Natural killer cell (primary cell): ENCODE results near the gene CTNNA2. TPM values are rescaled to one million over a fixed set of nuclear protein-coding genes. Genes with fewer than 3 reads are reported as not detected.

Experiments
- ATAC-seq, 3 donors: fragments of 150-1000 bp in 2 of 3; fragments of 200-7000 bp in 1 of 3; cut with Tn5 transposase; 1 replicate in 1 of 3; 2 replicates in 2 of 3; pipeline ENCODE4 v1.10.0; 2021; ENCODE audit warnings: mild to moderate bottlenecking in 2 of 3, moderate library complexity in 2 of 3
- DNase-seq, 2 donors: peaks; one replicate each; pipeline versions ENCODE4 v3.0.0 to v3.0.0-alpha.2; 2013 to 2021; ENCODE audit warnings: mixed read lengths in 1 of 2
- H3K27ac ChIP-seq: one replicate; pipeline ENCODE4 v1.5.1; 2013; ENCODE audit warnings: mild to moderate bottlenecking, low read length
- H3K27me3 ChIP-seq: one replicate; pipeline ENCODE4 v1.6.1; 2013; ENCODE audit warnings: low read length; ENCODE audit not compliant: control insufficient read depth, insufficient read depth
- H3K36me3 ChIP-seq: one replicate; pipeline ENCODE4 v1.6.1; 2013; ENCODE audit warnings: low read length; ENCODE audit not compliant: control insufficient read depth, insufficient read depth
- H3K4me1 ChIP-seq: one replicate; pipeline ENCODE4 v1.6.1; 2013; ENCODE audit warnings: low read length; ENCODE audit not compliant: control insufficient read depth, insufficient read depth
- H3K4me3 ChIP-seq: one replicate; pipeline ENCODE4 v1.5.1; 2013; ENCODE audit warnings: low read length
- H3K9me3 ChIP-seq: one replicate; pipeline ENCODE4 v1.6.1; 2013; ENCODE audit warnings: low read length; ENCODE audit not compliant: control insufficient read depth, insufficient read depth
- H3K27ac Mint-ChIP-seq, 2 donors: one replicate each; pipeline ENCODE4 v1.8.0; 2022; ENCODE audit warnings: mild to moderate bottlenecking in 2 of 2, mixed read lengths in 2 of 2, moderate library complexity in 1 of 2
- H3K27me3 Mint-ChIP-seq, 2 donors: one replicate each; pipeline ENCODE4 v1.8.0; 2022; ENCODE audit warnings: low read depth in 2 of 2, mixed read lengths in 2 of 2
- H3K36me3 Mint-ChIP-seq: one replicate; pipeline ENCODE4 v1.8.0; 2022; ENCODE audit warnings: mixed read lengths
- H3K4me1 Mint-ChIP-seq, 2 donors: one replicate each; pipeline ENCODE4 v1.8.0; 2022; ENCODE audit warnings: mixed read lengths in 2 of 2
- H3K4me3 Mint-ChIP-seq: one replicate; pipeline ENCODE4 v1.8.0; 2022; ENCODE audit warnings: mild to moderate bottlenecking, moderate library complexity, mixed read lengths
- H3K9me3 Mint-ChIP-seq, 2 donors: one replicate each; pipeline ENCODE4 v1.8.0; 2022; ENCODE audit warnings: mixed read lengths in 2 of 2
- CTCF ChIP-seq: fragments of 200-600 bp; IDR thresholded peaks from one replicate; pipeline ENCODE4 v1.8.0; 2022; ENCODE audit warnings: antibody characterized with exemption
- whole genome bisulfite sequencing: methylation state at CpG from one replicate; pipeline ENCODE4 v1.1.7; 2013; ENCODE audit warnings: missing lambda C conversion rate; ENCODE audit not compliant: insufficient coverage; 5-methylcytosine and 5-hydroxymethylcytosine counted together
- intact Hi-C: fragments of 100-400 bp; cut with micrococcal nuclease; formaldehyde crosslinking; loops from one replicate; pipeline ENCODE4 v1.14.2; 2022
- total RNA-seq, 4 donors: library from RNA; stranded (reverse); fragments of 120-200 nt in 1 of 4; gene quantifications; one replicate each; pipeline versions ENCODE4 v1.2.3 to v1.2.4, GENCODE V29; 2013 to 2022

Gene CTNNA2
- total RNA-seq, 3 donors from 2014 or later (not counting 1 experiment from before 2014, with no cell fraction given): not detected

GRCh38 chr2:79910643-79911042 lies 397.8 kb downstream of the CTNNA2 start:
- no peak for TF ChIP-seq CTCF
- Histone ChIP-seq H3K27ac (no peak overlapping the region), H3K27me3 (no peaks in the 10 kb centered on the region), H3K4me3 (no peak overlapping the region), H3K4me1 (no peaks in the 10 kb centered on the region), H3K36me3 (no peaks in the 10 kb centered on the region), H3K9me3 (no peaks in the 10 kb centered on the region)
- no peak for ATAC-seq
- H3K27ac Mint-ChIP-seq: no peak overlapping the region
- WGBS: no CpG with 5 or more reads among the region's 1 CpG
- no peak overlapping the region for H3K4me3 Mint-ChIP-seq
- H3K36me3 Mint-ChIP-seq: no peaks in the 10 kb centered on the region
- H3K27me3 Mint-ChIP-seq: no peaks in the 10 kb centered on the region
- DNase-seq: no peak
- intact Hi-C loops: no loop called here
- peaks cover 0 to 13% of the 10 kb centered on the region in 2 donors for H3K9me3 Mint-ChIP-seq
- no peaks in the 10 kb centered on the region for H3K4me1 Mint-ChIP-seq

- H3K36me3 ChIP-seq: no peaks in the 10 kb centered on the region
- Mint-ChIP-seq H3K27ac (no peak overlapping the region), H3K4me3 (no peak overlapping the region), H3K36me3 (no peaks in the 10 kb centered on the region), H3K4me1 (no peaks in the 10 kb centered on the region), H3K27me3 (no peaks in the 10 kb centered on the region), H3K9me3 (peaks cover 6 to 12% of the 10 kb centered on the region in 2 donors)
- H3K27ac ChIP-seq: no peak overlapping the region
- no peak for DNase-seq
- H3K27me3 ChIP-seq: no peaks in the 10 kb centered on the region
- H3K4me3 ChIP-seq: no peak overlapping the region
- ATAC-seq: no peak
- WGBS: 93% methylated on average over 3 of the region's 4 CpGs
- H3K4me1 ChIP-seq: no peaks in the 10 kb centered on the region
- peaks cover 3% of the 10 kb centered on the region for H3K9me3 ChIP-seq
- TF ChIP-seq CTCF: no peak
- intact Hi-C loops: no loop called here
These were observed 402.6 kb downstream of the CTNNA2 start for GRCh38 chr2:79915455-79915854.

DNA sequence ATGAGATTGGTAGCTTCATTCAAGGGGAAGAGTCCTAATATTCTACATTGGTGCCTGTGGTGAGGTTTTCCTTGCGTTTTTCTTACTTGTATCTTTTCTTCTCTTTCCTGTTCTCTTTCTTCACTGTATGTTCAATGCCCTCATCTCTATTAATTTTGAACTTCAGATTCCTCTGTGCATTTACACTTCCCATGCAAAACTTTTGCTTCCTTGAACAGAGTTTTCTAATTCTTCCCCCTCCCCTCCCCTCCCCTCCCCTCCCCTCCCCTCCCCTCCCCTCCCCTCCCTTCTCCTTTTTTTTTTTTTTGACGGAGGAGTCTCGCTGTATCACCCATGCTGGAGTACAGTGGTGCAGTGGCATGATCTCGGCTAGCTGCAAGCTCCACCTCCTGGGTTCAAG lies 403.4 kb downstream of the CTNNA2 start:
- Mint-ChIP-seq H3K9me3 (peaks cover 6 to 13% of the 10 kb centered on the region in 2 donors), H3K4me1 (no peaks in the 10 kb centered on the region), H3K27me3 (no peaks in the 10 kb centered on the region), H3K4me3 (no peak overlapping the region), H3K36me3 (no peaks in the 10 kb centered on the region), H3K27ac (no peak overlapping the region)
- intact Hi-C loops: no loop called here
- 87% methylated on average over 3 of the region's 4 CpGs for WGBS
- H3K4me1 ChIP-seq: no peaks in the 10 kb centered on the region
- H3K36me3 ChIP-seq: no peaks in the 10 kb centered on the region
- DNase-seq (no peak), ATAC-seq (no peak)
- H3K4me3 ChIP-seq: no peak overlapping the region
- no peaks in the 10 kb centered on the region for H3K27me3 ChIP-seq
- no peak overlapping the region for H3K27ac ChIP-seq
- TF ChIP-seq CTCF: no peak
- H3K9me3 ChIP-seq: peaks cover 3% of the 10 kb centered on the region

GRCh38 chr2:79920512-79921076 lies 407.7 kb downstream of the CTNNA2 start:
- Histone ChIP-seq H3K9me3 (peaks cover 3% of the 10 kb centered on the region), H3K27ac (no peak overlapping the region), H3K4me1 (no peaks in the 10 kb centered on the region), H3K4me3 (no peak overlapping the region), H3K36me3 (no peaks in the 10 kb centered on the region), H3K27me3 (no peaks in the 10 kb centered on the region)
- intact Hi-C loops: no loop called here
- Mint-ChIP-seq H3K9me3 (peaks cover 6% of the 10 kb centered on the region in 2 donors), H3K4me3 (no peak overlapping the region), H3K4me1 (no peaks in the 10 kb centered on the region), H3K27me3 (no peaks in the 10 kb centered on the region), H3K27ac (no peak overlapping the region), H3K36me3 (no peaks in the 10 kb centered on the region)
- TF ChIP-seq CTCF: no peak
- ATAC-seq: no peak
- DNase-seq: no peak
- 77% methylated on average over 2 of the region's 3 CpGs for WGBS
